ENCODE results near the gene NCAM1. TPM values are rescaled to one million over a fixed set of nuclear protein-coding genes. Genes with fewer than 3 reads are reported as not detected.

The NCAM1 gene
- total RNA-seq, 6 experiments from 2014 or later: 1.2 to 2.4 (median 1.8) TPM

- no peak overlapping the region for H3K4me3 ChIP-seq
- no peak overlapping the region for H3K27ac ChIP-seq
- H3K4me1 ChIP-seq: no peaks in the 10 kb centered on the region
- no peaks in the 10 kb centered on the region for H3K9me3 ChIP-seq
- ATAC-seq (no peak), DNase-seq (no peak)
- no peaks in the 10 kb centered on the region for H3K27me3 ChIP-seq
- TF ChIP-seq CTCF (IDR thresholded peaks at IDR 0.05) (no peak), POLR2A (IDR thresholded peaks at IDR 0.05) (no peak)
- WGBS (ENCODE audit: insufficient coverage, low coverage, low lambda C conversion rate, missing lambda C conversion rate): 83% methylated on average over 1 of the region's 1 CpG
- no peaks in the 10 kb centered on the region for H3K36me3 ChIP-seq
- intact Hi-C loops (cut with DNase I): no loop called here
These were observed 299.3 kb downstream of the NCAM1 start for GRCh38 chr11:113260541-113260940.

GRCh38 chr11:113261709-113262475 is 300.7 kb downstream of the NCAM1 start:
- Histone ChIP-seq H3K4me3 (no peak overlapping the region), H3K4me1 (no peaks in the 10 kb centered on the region), H3K9me3 (no peaks in the 10 kb centered on the region), H3K27ac (no peak overlapping the region), H3K27me3 (no peaks in the 10 kb centered on the region), H3K36me3 (no peaks in the 10 kb centered on the region)
- DNase-seq (no peak), ATAC-seq (no peak)
- intact Hi-C loops (cut with DNase I): no loop called here
- TF ChIP-seq POLR2A (IDR thresholded peaks at IDR 0.05): no peak
- TF ChIP-seq CTCF (IDR thresholded peaks at IDR 0.05): no peak
- 61% methylated on average over 9 of the region's 10 CpGs for WGBS (ENCODE audit: insufficient coverage, low coverage, low lambda C conversion rate, missing lambda C conversion rate)

GRCh38 chr11:113262594-113262993 is 301.4 kb downstream of the NCAM1 start:
- 27% methylated on average over 2 of the region's 2 CpGs for WGBS (ENCODE audit: insufficient coverage, low coverage, low lambda C conversion rate, missing lambda C conversion rate)
- Histone ChIP-seq H3K27ac (no peak overlapping the region), H3K36me3 (no peaks in the 10 kb centered on the region)

GRCh38 chr11:113263458-113264259 is 302.4 kb downstream of the NCAM1 start:
- Histone ChIP-seq H3K4me3 (no peak overlapping the region), H3K4me1 (no peaks in the 10 kb centered on the region), H3K36me3 (no peaks in the 10 kb centered on the region), H3K9me3 (no peaks in the 10 kb centered on the region), H3K27ac (no peak overlapping the region), H3K27me3 (no peaks in the 10 kb centered on the region)
- TF ChIP-seq CTCF (IDR thresholded peaks at IDR 0.05) (no peak), POLR2A (IDR thresholded peaks at IDR 0.05) (no peak)
- ATAC-seq (no peak), DNase-seq (no peak)
- 44% methylated on average over 5 of the region's 9 CpGs for WGBS (ENCODE audit: insufficient coverage, low coverage, low lambda C conversion rate, missing lambda C conversion rate)
- intact Hi-C loops (cut with DNase I): no loop called here

More at GRCh38 chr11:113262594-113262993, 301.4 kb downstream of the NCAM1 start:
- TF ChIP-seq CTCF (IDR thresholded peaks at IDR 0.05): no peak
- TF ChIP-seq POLR2A (IDR thresholded peaks at IDR 0.05): no peak
- intact Hi-C loops (cut with DNase I): no loop called here
- Histone ChIP-seq H3K4me1 (no peaks in the 10 kb centered on the region), H3K9me3 (no peaks in the 10 kb centered on the region), H3K4me3 (no peak overlapping the region), H3K27me3 (no peaks in the 10 kb centered on the region)
- DNase-seq (no peak), ATAC-seq (no peak)

Data from right lobe of liver (tissue), 6 donors.